ENCODE measurements around the gene PLEKHA3.
"Not testable (repeated sequence)": the region's sequence is repeated elsewhere in the genome, so short reads cannot be mapped to it uniquely, and the experiment has no call there.

The PLEKHA3 gene

DNA sequence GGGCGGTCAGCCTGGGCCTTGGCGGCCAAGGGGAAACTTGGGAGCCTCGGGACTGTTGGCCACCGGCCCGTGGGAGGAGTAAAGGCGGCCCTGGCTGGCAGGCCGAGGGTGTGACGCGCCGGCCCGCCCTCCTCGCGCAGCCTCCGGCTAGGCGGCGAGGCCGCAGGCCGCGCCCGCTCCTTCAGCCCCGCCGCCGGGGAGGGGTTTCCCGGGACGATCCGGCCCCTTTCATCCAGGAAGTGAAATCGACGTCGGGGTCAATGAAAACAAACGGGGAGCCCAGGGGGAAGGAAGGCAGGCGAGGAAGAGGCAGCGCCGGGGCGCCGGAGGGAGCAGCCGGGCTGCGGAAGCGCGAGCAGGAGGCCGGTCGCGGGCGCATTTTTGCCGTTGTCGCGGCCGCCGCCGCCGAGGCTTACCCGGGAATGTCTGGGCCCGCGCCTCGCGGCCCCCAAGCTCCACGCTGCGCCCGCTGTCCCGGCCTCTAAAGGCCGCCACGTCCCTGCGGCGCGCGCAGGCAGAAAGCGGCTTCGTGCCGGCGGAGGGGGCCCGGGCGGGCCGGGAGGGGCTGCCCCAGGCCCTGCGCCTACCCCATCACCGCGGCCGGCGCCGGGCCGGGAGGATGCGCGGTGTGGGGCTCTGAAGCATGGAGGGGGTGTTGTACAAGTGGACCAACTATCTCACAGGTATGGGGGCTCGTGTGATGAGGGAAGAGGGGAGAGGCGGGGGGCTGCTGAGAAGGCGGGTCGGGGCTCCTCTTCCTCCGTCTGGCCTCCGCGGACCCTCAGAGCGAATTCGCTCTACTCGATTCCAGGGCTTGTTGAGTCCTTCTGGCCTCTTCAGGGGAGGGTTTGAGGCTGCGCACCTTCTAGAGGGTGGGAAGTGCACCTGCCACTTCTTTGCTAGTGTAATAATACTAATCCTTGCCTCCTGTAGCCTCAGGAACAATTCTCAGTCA is at the start of gene PLEKHA3:
TSS of gene PLEKHA3 (plus strand) at position 231 of the 955 bp plus-strand sequence. CDS start at position 644, 413 bp downstream.
- DNase-seq = peak; percentile 80

DNA sequence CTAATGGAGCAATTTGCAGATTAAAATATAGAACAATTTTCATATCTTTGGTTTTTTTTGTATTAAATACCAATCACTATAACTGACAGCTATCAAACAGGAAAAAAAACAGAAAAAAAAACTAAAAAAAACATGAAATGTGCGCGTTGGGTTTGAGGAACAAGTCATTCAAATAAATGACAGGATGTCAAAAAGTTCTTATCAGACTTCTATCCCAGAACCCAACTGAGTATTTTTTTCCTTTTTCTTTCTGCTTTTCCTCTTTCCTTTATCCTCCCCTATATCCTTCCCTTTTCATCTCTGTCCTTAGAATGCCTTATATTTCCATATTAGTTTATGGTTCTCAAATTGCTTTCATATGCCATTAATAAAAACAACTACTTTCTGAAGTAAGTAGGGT is 43.6 kb upstream of the PLEKHA3 start:
- no peak for DNase-seq

DNA sequence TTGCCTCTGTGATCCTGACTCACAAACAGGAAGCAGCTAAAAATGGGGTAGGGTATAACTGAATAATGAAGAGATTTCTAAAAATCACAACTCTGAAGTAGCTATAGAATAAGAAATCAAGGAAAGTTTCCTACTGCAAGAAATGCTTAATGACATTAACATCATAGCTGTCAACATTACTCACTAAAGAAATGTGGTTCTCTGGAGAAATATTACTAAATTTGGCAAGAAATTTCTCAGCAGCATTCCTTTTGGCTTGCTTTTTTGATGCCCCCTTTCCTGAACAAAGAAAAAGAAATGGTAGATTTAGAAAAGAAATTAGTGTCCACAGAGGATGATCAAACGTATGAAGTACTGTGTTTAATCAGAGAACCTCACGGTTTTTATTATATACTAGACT is 38.8 kb upstream of the PLEKHA3 start:
- no peak for DNase-seq

DNA sequence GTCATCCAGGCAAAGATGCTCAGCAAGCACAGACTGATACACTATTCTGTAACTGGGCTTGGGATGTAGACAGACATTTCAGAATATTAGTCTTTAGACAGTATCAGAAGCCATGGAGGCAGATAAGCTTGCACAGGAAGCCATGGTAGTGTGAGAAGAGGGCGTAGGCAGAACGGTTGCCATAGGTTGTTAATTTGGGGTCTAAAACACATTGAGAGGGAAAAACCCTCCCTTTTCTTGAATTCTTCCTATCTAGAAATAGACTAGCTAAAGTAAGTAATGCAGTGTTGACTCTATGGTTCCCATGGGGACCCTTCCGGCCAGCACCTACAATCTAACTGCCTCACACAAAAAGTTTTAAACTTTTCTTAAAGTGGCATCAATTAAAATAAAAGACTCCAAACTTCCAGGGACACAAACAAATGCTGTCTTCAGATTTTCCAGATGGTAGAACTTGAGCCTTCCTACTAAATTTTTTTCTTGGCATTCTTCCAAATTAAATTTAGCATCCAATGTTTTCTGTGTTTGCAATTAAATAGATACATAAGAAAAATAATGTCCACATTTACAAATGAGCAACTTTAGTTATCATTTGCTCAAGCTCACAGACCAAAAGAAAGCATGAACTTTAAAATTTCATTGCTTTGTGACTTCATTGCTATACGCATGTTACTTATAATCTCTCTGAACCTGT is 31.1 kb upstream of the PLEKHA3 start:
- DNase-seq = no peak

DNA sequence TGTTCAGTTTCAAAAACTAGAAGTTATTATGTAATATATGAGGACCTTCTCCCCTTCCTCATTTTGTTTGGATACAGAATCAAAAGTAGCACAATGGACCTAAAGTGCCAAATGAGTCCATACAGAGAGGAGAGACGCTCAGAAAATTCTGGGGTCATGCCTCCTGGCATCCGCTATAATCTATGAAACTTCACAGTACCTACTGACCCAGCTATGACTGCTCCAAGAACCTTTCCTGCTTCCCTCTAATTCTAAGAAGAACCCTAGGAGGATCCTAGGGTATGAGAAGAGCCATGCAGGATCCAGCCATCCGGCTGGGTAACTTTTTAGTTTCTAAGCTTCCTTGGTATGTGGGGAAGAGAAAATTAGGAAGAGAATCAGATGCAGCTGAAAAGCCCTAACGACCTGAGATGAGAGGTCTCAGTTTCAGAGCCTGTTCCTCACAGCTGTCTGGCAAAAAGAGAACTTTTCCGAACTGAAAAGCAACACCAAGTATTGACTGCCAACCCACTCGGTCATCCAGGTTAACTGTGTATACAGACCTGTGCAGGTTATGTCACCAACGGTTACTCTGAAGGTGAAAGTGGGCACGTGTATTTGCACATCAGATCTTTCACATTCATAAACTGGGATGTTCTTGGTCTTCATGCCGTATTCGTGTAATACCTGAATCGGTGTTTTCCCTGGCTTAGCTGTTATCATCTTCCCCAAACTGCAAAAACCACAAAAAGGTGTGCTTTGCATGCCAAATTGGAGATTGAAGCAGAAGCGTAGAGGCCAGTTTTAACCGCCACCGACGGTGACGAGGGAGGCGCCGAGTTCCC is 30.3 kb upstream of the PLEKHA3 start:
- DNase-seq = no peak

DNA sequence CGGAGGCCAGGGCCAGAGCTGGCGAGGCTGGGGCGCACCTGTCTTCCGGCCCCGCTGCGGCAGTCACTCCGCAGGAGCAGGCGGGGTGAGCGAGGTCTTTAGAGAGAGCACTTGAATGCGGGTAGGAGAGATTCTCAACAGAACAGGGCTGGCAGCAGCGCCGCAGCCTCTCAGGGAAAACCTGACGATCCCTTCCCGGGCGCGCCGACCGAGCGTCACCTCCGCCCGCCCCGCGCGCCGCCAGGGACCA is 29.8 kb upstream of the PLEKHA3 start:
- peak; percentile 76 for DNase-seq

DNA sequence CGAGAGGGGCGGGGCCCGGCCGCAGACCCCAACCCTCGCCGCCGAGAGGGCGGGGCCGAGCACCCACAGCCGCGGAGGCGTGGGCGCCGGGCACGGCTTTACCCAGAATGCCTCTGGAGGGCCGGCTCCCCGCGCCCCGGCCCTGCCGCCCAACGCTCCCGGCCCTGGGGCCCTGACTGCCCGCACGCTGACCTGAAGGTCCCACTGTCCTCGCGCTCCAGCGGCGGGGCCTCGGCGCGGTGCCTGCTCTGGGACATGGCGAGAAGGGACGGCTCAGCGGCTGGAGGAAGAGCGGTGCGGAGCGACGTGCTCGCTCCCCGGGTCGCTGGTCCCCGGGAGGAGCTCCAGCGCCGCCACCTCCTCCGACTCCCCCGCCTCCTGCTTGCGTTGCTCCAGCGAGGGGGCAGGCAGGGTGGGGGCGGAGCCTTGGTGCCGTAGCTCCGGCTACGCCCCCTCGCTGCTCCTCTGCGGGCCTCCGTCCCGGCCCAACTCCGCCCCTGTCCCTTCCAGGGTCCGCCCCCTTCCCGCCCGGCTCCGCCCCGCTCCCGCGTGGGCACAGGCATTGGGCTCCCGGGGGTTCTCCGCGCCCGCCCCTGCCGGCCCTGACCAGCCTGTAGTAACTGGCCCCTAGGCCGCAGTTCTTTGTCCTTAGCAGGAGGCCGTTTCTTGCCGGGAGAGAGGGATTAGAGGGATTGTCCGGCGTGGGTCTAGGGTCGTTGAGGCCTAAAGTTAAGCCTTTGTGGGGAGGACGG is 29.3 kb upstream of the PLEKHA3 start, which contains the start of the genes PJVK and PRKRA:
TSS of gene PJVK (plus strand) at position 605 of the 752 bp plus-strand sequence. CDS start 2,032 bp downstream, outside the sequence.
TSS of gene PRKRA (minus strand) at position 402 of the 752 bp plus-strand sequence. CDS start at position 257, 145 bp downstream.
- peak; percentile 95 for DNase-seq

DNA sequence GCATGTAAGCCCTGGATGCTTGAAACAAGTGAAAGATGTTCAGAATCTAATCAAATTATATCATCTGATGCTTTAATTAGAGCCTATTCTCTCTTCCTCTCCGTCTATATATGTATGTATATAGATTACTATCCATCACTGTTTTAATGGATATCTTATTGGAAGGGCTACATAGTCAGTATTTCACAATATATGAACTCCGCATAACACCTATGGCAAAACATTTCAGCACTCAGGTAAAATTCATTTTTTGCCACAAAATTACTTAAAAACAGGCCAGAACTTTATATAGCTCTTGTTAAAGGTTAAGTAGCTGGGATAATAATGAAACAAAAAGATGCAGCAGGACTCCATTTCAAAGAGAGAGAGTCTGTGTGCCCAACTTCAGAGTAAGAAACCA is 27.9 kb upstream of the PLEKHA3 start:
- DNase-seq = no peak

DNA sequence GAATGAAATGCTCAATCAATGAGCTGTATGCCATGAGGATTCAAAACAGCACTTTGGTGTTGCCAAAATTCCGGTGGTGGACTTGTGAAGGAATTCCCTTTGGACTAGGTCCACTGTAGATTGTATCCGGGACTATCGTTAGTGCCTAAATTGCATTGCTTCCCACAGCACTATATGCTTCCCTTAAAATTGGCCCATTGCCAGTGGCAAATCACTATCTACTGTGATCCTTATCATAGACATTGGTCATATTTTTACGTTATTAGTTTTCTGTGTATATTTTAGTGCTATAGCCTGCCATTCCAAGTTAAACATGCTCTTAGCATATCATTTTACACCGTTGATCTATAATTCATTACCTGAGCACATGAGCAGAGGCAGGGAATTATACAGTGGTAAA is 27.4 kb upstream of the PLEKHA3 start:
- DNase-seq = no peak

DNA sequence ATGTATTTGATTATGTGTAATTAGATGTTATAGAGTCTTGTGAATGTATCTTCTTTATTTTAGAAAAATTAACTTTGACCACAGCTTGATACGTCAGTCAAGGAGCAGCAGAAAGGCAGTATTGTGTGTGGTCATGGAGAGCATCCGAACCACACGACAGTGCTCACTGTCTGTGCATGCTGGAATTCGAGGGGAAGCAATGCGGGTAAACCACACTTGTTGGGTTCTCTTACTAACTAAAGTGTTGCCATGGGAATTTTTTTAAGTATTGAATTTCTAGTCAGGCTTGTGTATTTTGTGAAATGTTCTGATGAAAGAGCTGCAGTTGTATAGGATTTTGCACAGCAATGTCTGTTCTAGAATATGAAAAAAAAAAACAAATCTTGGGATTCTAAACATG is 24.3 kb upstream of the PLEKHA3 start:
- no peak for DNase-seq

DNA sequence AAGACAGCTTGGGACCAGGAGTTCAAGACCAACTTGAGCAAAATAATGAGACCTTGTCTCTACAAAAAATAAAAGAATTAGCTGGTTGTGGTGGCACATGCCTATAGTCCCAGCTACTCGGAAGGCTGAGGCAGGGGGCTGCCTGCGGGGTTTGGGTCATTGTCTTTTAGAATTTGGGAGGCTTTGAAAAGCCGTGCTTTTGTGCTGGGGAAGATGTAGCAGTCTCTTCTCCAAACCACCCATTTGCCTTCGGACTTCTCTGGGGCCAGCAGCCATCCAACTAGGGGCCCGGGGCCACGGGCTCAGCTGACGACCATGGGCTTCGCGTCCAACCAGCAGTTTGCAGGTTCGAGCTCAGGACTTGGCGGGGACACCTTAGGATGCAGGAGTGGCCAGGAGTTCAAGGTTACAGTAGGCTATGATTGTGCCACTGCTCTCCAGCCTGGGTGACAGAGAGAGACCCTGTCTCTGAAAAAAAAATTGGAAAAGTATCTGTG is 22.8 kb upstream of the PLEKHA3 start:
- no peak for DNase-seq

DNA sequence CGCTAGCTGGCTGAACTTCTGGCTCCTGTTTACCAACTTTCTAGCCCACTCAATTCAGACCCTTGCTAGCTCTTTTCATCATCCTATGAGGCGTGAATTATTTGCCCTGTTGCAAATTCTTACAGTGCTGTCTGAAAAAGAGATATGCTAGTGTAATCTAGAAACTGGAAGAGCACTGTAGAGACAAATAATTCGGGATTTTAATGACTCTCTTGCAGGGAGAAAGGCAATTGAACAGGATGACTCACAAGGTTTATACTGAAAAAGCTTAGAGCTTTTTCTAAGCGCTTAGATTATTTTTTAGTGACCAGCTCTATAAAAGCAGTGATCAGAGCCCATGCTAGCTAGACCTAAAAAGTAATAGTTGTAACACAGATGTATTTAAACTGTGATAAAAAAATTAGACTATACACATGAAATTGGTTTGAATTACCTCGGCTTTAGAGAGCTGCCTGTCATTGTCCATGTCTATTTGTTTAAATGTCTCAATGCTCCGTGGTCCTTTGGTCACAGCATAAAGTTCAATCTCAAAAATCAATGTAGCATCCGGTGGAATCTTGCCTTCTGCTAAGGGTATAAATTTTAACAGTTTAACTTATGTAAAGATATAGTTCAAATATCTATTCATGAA is 10.9 kb upstream of the PLEKHA3 start:
- DNase-seq = no peak

DNA sequence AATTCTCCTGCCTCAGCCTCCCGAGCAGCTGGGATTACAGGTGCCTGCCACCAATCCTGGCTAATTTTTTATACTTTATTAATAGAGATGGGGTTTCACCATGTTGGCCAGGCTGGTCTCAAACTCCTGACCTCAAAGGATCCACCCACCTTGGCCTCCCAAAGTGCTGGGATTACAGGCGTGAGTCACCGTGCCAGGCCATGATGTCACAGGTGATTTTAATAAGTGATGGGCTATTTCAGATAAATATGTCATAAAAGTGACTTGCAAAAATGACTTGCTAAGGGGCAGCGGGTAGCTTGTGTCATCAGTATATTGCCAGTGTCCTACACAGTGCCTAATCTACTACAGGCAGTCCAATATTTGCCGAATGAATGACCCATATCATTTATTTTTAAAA is 8.9 kb upstream of the PLEKHA3 start:
- DNase-seq = not testable (repeated sequence)

DNA sequence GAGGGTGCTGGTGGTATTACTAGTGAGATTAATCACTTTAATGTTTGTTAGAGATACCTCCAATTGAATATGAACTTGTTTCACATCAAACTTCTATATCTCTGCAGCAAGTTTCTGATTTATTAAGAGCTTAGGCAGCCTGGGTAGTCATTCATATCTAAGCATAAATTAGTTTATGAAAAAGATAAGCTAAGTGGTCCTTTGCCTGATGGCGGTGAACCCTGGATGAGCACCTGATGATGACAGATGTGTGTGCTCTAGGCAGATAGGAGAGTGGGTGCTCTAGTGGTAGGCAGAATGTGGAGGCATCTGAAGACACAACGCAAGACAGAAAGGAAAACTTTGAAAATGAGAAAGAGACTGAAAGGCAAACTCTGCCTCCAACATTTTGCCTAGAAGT is 6.9 kb upstream of the PLEKHA3 start:
- DNase-seq = no peak

DNA sequence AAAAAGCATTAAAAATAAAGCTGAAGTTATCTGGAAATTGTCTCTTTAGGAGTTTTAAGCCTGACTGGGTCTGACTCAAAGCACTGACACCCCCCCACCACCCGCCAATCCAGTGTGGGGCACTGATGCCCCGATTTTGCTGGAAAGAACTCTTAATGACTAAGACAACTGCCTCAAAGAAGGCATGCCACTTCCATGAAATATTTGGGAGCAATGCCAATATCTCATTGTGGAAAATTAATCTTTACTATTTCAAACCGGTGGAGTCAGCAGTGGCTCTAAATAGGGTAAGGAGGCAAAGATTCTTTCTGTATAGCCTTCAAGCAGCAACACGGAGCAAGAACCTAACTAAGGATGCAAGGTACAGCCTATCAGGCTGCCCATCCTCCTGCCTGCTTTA is 6.3 kb upstream of the PLEKHA3 start:
- no peak for DNase-seq

DNA sequence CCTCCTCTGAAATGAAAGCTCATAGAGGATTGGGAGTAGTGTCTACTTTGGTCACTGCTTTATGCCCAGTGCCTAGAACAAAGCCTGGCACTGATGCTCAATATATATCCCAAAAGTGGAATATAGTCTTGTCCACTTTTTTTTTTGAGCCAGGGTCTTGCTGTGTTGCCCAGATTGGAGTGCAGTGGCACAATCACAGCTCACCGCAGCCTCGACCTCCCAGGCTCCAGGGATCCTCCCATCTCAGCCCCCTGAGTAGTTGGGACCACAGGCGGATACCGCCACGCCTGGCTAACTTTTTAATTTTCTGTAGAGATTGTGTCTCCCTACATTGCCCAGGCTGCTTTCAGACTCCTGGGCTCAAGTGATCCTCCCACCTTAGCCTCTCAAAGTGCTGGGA is 5.7 kb upstream of the PLEKHA3 start:
- no peak for DNase-seq

DNA sequence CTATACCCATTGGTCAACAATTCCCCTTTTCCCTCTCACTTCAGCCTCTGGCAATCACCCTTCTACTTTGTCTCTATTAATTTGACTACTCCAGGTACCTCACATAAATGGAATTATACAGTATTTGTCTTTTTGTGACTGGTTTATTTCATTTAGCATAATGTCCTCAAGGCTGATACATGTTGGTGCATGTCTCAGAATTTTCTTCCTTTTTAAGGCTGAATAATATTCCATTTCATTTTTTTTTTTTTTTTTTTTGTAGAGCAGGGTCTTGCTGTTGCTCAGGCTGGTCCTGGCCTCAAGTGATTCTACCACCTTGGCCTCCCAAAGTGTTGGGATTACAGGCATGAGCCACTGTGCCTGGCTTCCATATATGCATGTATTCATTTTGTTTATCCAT is 3.8 kb upstream of the PLEKHA3 start:
- no peak for DNase-seq

DNA sequence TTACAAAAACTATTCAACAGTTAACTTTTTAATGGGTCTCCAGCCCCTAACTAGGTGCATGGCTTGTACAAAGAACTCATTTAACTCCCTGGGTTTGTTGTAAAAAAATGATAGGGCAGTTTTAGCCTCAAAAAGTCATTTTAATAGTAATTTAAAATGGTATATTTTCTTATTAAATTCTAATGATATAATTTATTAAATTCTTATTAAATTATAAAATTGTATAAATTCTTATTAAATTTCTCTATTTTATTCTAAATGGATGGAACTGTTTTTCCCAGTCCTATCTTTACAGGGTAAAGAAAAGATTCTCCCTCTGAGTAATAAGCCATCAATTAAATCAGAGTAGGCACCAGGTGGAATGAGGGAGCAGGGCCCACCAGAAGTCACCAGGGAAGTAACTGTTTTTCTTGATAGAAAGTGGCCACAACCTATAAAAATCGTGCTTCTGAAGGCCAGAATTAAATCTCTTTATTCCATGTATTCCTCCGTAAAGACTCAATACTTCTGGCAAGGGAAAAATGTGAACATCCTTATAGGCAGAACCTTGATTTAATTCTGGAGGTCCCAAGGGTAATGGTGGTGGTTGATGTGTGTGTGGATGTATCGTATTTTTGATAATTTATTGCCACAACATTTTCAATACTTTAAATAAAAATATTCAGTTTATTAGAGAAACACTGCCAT is 2.7 kb upstream of the PLEKHA3 start:
- no peak for DNase-seq

DNA sequence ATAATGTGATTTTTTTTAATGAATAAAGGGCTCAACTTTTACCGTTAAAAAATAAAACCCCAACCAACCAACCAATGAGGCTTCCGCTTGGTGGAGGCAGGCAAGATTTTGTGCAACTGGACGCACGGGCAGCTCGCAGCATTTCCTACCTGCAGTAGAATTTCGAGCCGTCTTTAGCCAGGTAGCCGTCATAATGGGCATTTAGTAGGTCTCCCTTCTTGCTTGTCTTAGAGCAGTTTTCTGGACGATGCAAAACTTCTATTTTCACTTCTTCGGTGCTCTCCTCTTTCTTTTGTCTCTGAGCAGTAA is 2.2 kb upstream of the PLEKHA3 start:
- DNase-seq = no peak

DNA sequence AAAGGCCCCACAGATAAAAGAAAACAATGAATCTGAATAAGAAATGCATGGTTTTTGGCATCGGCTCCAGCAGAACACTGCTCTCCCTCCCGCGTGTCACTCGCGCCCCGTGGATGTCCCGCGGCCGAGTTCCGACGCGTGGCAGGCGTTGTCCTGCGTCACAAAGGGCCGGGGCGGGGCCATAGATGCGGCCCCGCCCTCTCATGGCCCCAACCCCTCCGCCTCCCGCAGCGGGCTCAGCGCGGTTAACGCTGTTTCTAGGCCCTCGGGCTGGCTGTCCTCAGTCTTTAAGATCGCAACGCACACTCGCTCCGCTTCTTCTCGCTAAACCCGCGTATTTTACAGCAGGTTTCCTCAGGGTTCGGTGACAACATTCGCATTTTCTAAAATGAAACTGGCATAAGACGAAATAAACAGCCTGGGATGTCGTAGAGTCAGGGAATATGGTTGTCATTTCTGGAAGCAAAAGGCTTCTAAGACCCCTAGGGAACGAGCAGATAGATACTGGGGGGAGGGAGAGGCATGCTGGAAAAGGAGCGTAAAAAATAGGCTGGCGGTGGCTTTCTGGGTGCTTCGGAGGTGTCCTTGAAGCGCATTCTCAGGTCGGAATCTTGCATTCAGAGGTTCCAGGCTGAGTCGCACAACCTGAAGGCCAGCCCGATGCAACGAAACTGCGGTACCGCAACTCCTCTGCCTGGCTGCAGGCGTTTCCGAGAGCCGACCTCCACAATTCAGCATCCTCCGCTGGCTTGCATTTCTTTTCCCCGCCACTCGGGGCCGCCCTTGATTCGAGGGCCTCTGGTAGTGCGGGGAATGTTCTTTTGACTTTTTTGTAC is 1.6 kb upstream of the PLEKHA3 start, which contains the start of gene FKBP7:
TSS of gene FKBP7 (minus strand) at position 162 of the 836 bp plus-strand sequence. CDS start at position 61, 101 bp downstream.
- DNase-seq = peak; percentile 86
